Right forelimb (tissue), 1 donor: ENCODE measurements around the gene CHST12.
A peak's percentile ranks its signal among the peaks of the same experiment; 100 is the strongest.
"Not testable (repeated sequence)": the region's sequence is repeated elsewhere in the genome, so short reads cannot be mapped to it uniquely, and the experiment has no call there.

Source experiments
- DNase-seq: peaks from one replicate; pipeline ENCODE4 v3.0.0-alpha.2; 2018

The CHST12 gene

GRCh38 chr7:2465928-2466327 is 62.5 kb downstream of the CHST12 start:
- DNase-seq, result no peak

DNA sequence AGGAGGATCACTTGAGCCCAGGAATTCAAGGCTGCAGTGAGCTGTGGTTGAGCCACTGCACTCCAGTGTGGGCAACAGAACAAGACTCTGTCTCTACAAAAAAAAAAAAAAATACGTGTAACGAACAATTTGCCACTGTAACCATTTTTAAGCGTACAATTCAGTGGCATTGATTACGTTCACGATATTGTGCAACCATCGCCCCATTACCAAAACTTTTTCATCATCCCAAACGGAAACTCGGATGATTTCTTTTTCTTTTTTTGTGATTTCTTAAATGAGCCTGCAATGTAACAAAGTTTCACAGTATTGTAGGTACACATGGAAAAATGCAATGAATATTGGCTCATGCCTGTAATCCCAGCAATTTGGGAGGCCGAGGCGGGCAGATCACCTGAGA is 63.3 kb downstream of the CHST12 start:
- no peak for DNase-seq

- no peak for DNase-seq
These were observed 64.8 kb downstream of the CHST12 start for GRCh38 chr7:2468227-2468626.

DNA sequence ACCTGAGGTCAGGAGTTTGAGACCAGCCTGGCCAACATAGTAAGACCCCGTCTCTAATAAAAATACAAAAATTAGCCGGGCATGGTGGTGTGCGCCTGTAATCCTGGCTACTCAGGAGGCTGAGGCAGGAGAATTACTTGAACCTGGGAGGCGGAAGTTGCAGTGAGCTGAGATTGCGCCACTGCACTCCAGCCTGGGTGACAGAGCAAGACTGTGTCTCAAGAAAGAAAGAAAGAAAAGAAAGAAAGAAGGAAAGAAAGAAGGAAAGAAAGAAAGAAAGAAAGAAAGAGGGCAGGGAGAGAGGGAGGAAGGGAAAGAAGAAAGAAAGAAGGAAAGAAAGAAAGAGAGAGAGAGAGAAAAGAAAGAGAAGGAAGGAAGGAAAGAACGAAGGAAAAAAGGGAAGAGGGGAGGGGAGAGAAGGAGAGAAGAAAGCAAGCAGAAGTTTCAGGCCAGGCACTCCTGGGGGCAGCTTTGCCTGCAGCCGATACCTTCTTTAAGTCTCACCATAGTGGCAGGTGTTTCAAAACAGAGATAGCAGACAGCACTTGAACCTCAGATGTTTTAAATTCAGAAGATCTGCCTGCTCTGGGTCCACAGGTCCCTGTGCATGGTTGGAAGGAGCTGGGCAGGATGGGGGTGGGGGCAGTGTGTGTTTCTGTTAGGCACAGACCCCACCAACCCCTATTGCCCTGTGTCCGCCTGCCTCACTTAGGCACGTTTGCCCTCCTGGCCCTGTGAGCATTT is 66.2 kb downstream of the CHST12 start:
- not testable (repeated sequence) for DNase-seq

DNA sequence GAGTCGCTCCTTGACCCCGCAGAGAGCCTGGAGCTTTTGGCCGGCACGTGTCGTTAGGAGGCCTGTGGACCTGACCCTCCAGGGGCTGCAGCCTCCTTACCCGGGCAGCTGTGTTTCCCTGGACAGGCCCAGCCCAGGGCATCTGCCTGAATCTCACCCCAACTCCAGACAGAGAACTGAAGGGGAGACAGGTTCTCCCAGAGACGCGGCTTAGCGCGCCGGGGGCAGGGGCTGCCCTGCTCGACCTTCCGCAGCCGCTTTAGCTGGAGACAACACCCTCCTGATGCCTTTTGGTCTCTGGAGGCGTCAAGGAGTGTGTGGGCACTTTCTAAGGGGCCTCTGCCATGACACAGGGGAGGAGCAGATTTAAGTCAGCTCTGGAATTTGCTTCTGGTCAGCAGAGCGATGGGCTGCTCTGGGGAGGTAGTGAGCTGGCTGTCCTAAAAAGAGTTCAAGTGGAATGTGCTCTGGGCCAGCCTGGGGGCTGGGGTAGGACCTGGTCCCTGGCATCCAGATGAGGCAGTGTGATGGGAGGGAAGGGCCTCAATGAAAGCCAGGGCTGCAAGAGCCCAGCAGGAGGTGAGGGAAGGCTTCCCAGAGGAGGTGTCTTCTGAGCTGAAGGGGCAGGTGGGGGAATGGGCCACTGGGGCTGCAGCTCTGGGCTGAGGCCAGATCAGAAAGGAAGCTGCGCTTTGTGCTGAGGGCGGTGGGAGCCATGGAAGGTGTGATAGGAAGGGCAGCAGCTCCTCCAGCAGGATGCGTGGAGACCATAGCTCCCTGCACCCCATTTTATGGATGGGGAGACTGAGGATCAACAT is 67.0 kb downstream of the CHST12 start:
- peak; percentile 44 for DNase-seq

DNA sequence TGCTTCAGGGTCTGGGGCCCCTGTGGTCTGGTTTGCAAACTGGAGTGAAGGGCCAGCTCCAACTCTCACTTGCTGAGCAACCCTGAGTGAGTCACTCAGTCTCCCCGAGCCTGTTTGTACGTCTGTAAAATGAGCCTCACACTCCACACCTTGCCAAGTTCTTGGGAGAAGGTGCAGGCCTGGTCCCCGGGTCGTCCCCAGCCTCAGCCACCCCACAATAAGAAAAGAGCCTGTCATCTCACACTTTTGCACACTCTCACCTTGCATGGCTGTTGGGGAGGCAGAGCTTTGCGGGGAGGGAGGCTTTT is 67.6 kb downstream of the CHST12 start:
- DNase-seq, result peak; percentile 42

GRCh38 chr7:2471396-2471795 is 68.0 kb downstream of the CHST12 start:
- peak; percentile 52 for DNase-seq

DNA sequence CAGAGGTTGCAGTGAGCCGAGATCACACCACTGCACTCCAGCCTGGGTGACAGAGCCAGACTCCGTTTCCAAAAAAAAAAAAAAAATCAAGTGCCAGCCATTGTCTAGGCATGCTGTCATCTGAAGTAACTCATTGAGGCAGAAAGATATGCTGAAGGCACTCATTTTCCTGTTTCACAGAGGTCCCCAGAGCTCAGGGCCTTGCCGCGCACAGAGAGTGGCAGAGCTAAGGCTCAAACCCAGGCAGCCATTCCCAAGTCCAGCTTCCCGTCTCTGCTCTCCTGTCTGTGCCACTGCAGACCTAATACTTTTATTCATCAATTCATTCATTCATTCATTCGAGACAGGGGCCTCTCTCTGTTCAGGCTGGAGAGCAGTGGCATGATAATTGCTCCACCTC is 69.3 kb downstream of the CHST12 start:
- no peak for DNase-seq

GRCh38 chr7:2473496-2474180 is 70.2 kb downstream of the CHST12 start:
- no peak for DNase-seq

DNA sequence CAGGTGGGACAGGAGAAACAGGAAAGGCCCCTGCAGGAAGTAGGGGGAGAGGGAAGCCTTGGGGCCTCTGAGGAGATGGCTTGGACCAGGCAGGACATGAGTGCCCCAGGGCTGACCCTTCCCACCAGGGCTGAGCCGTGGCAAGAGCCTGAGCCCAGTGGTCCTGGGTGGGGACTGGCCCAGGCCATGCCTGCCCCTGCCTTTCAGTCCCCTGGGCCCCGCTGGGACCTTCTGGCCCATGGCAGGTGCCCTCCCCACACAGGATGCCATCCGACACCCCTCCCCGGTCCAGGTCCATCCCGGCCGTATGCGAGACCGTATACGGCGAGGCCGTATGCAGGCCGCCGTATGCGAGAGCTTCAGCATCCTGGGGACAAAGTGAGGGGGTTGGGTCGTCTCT is 70.8 kb downstream of the CHST12 start:
- no peak for DNase-seq

GRCh38 chr7:2474813-2475677 is 71.6 kb downstream of the CHST12 start:
- DNase-seq, result no peak

DNA sequence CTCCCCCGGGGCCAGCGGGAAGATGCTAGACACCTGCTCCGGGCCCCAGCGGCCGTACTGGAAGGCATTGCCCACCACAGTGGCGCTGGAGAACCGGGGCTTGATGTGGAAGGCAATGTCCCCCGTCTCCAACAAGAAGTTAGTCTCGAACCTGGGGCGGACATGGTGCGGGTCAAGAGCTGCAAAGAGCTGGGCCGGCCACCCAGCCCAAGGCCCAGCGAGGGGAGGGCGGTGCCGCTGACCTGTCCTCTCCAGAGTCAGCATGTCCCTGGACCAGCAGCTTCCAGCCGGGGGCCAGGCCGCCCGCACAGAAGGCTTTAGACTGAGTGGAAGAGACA is 72.2 kb downstream of the CHST12 start:
- no peak for DNase-seq

DNA sequence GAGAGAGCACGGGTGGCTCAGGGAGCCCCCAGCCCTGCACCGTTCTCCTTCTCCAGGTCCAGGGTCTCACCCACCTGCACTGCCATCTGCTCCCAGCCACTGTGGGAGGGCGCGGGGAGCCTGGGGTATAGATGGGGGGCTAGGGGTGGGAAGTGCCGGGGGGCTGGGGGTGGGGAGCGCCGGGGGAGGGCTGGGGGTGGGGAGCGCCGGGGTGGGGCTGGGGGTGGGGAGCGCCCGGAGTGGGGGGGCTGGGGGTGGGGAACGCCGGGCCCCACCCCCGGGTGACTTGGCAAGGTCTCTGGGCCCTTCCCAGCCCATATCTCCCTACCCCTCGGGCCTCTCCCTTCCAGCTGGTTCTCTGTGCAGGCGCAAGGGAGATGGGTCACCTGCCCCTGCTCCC is 72.9 kb downstream of the CHST12 start, which contains the start of gene GRIFIN:
GRIFIN (minus strand) TSS at position 101 of the 400 bp plus-strand sequence; CDS start at position 86, 15 bp downstream.
- DNase-seq, result no peak

GRCh38 chr7:2476776-2477446 is 73.5 kb downstream of the CHST12 start:
- no peak for DNase-seq

GRCh38 chr7:2477447-2478398 is 74.3 kb downstream of the CHST12 start:
- DNase-seq, result peak; percentile 78

DNA sequence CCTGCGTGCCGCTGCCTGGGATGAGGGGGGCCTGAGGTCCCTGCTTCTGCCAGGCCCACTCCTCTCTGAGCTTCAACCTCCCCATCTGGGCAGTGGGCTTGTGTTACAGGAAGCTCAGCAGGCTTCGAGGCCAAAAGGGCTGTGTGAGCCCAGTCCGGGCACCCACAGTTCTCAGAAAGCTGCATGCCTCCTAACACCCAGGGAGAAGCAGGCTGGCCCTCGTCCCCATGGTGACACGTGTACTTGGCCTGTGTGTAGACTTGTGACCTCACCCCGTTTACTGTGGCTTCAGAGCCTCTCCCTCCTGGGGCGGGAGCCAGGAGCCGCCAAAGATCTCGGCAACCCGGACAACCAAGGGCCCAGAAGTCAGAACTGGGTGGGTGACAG is 75.0 kb downstream of the CHST12 start:
- DNase-seq, result no peak

- no peak for DNase-seq
These were observed 75.4 kb downstream of the CHST12 start for GRCh38 chr7:2478800-2479199.

GRCh38 chr7:2479276-2480069 is 76.1 kb downstream of the CHST12 start:
- no peak for DNase-seq

GRCh38 chr7:2480070-2480408 is 76.6 kb downstream of the CHST12 start:
- peak; percentile 80 for DNase-seq

- DNase-seq, result no peak
These were observed 77.8 kb downstream of the CHST12 start for GRCh38 chr7:2481195-2481594.
